Measurements from ENCODE around the gene MAS1L.

Gene MAS1L

GRCh38 chr6:29525311-29525639 is 37.5 kb upstream of the MAS1L start:
- no peak overlapping the region for H3K4me3 ChIP-seq (ENCODE audit: low read length)
- no peak for TF ChIP-seq EZH2phosphoT487 (IDR thresholded peaks at IDR 0.05; ENCODE audit: borderline replicate concordance, low read length)
- TF ChIP-seq CTCF (IDR thresholded peaks at IDR 0.05; ENCODE audit: low read depth, low read length, poor library complexity, severe bottlenecking) = no peak
- H3K27ac ChIP-seq (ENCODE audit: low read depth, low read length) = no peak overlapping the region
- no peaks in the 10 kb centered on the region for H4K20me1 ChIP-seq (ENCODE audit: control insufficient read depth, insufficient read depth, low read depth, low read length)
- no peaks in the 10 kb centered on the region for H3K9me2 ChIP-seq (replicated peaks; ENCODE audit: control insufficient read depth, low read length)
- H3F3A ChIP-seq (ENCODE audit: control insufficient read depth, insufficient read depth) = no peaks in the 10 kb centered on the region
- no peaks in the 10 kb centered on the region for H3K4me1 ChIP-seq (ENCODE audit: control insufficient read depth, low read length)
- no peak overlapping the region for H3K4me2 ChIP-seq (ENCODE audit: low read length)
- H3K79me2 ChIP-seq (ENCODE audit: control insufficient read depth, low read length) = no peaks in the 10 kb centered on the region
- H3K27me3 ChIP-seq (ENCODE audit: control insufficient read depth, low read length) = no peaks in the 10 kb centered on the region; the same call in 1 of the 2 replicates
- H3K36me3 ChIP-seq (ENCODE audit: control insufficient read depth, low read length) = no peaks in the 10 kb centered on the region
- 0 out of 2 replicates have a peak, but pooled peaks cover 3% of the 10 kb centered on the region for H3K9me3 ChIP-seq (ENCODE audit: control insufficient read depth, insufficient read depth, low read length)

GRCh38 chr6:29524444-29525310 is 36.9 kb upstream of the MAS1L start:
- Histone ChIP-seq H3K4me3 (ENCODE audit: low read length) (no peak overlapping the region), H4K20me1 (ENCODE audit: control insufficient read depth, insufficient read depth, low read depth, low read length) (no peaks in the 10 kb centered on the region), H3F3A (ENCODE audit: control insufficient read depth, insufficient read depth) (no peaks in the 10 kb centered on the region), H3K4me1 (ENCODE audit: control insufficient read depth, low read length) (no peaks in the 10 kb centered on the region), H3K9me3 (ENCODE audit: control insufficient read depth, insufficient read depth, low read length) (0 out of 2 replicates have a peak, but pooled peaks cover 3% of the 10 kb centered on the region), H3K79me2 (ENCODE audit: control insufficient read depth, low read length) (no peaks in the 10 kb centered on the region), H3K27me3 (ENCODE audit: control insufficient read depth, low read length) (no peaks in the 10 kb centered on the region; the same call in 1 of the 2 replicates), H3K9me2 (replicated peaks; ENCODE audit: control insufficient read depth, low read length) (no peaks in the 10 kb centered on the region), H3K4me2 (ENCODE audit: low read length) (no peak overlapping the region), H3K36me3 (ENCODE audit: control insufficient read depth, low read length) (no peaks in the 10 kb centered on the region), H3K27ac (ENCODE audit: low read depth, low read length) (no peak overlapping the region)
- TF ChIP-seq CTCF (IDR thresholded peaks at IDR 0.05; ENCODE audit: low read depth, low read length, poor library complexity, severe bottlenecking) (no peak), EZH2phosphoT487 (IDR thresholded peaks at IDR 0.05; ENCODE audit: borderline replicate concordance, low read length) (no peak)

- Histone ChIP-seq H3K9me2 (replicated peaks; ENCODE audit: control insufficient read depth, low read length) (no peaks in the 10 kb centered on the region), H3K79me2 (ENCODE audit: control insufficient read depth, low read length) (no peaks in the 10 kb centered on the region), H3K4me2 (ENCODE audit: low read length) (no peak overlapping the region), H3K9me3 (ENCODE audit: control insufficient read depth, insufficient read depth, low read length) (0 out of 2 replicates have a peak, but pooled peaks cover 3% of the 10 kb centered on the region), H3F3A (ENCODE audit: control insufficient read depth, insufficient read depth) (no peaks in the 10 kb centered on the region), H3K27me3 (ENCODE audit: control insufficient read depth, low read length) (no peaks in the 10 kb centered on the region; the same call in 1 of the 2 replicates), H3K4me3 (ENCODE audit: low read length) (no peak overlapping the region), H3K27ac (ENCODE audit: low read depth, low read length) (no peak overlapping the region), H4K20me1 (ENCODE audit: control insufficient read depth, insufficient read depth, low read depth, low read length) (no peaks in the 10 kb centered on the region), H3K36me3 (ENCODE audit: control insufficient read depth, low read length) (no peaks in the 10 kb centered on the region), H3K4me1 (ENCODE audit: control insufficient read depth, low read length) (no peaks in the 10 kb centered on the region)
- TF ChIP-seq EZH2phosphoT487 (IDR thresholded peaks at IDR 0.05; ENCODE audit: borderline replicate concordance, low read length) (no peak), CTCF (IDR thresholded peaks at IDR 0.05; ENCODE audit: low read depth, low read length, poor library complexity, severe bottlenecking) (no peak)
Observed at GRCh38 chr6:29524044-29524443, 36.3 kb upstream of the MAS1L start.
